Peyer's patch (tissue), 4 donors: ENCODE measurements around the gene POU2F2.

Source experiments
- CTCF ChIP-seq, 6 experiments: fragments of 450-650 bp in 4 of 6; fragments of 200-600 bp in 2 of 6; sonication (generic) in 1 of 6; IDR thresholded peaks; one replicate each; pipeline ENCODE4 v1.5.1; 2017 to 2019; ENCODE audit warnings: antibody characterized with exemption in 6 of 6, mild to moderate bottlenecking in 3 of 6, moderate library complexity in 1 of 6
- POLR2A ChIP-seq, 2 donors: fragments of 450-650 bp; IDR thresholded peaks; one replicate each; pipeline ENCODE4 v1.5.1; 2017; ENCODE audit warnings: antibody characterized with exemption in 2 of 2, mild to moderate bottlenecking in 2 of 2, moderate library complexity in 2 of 2

DNA sequence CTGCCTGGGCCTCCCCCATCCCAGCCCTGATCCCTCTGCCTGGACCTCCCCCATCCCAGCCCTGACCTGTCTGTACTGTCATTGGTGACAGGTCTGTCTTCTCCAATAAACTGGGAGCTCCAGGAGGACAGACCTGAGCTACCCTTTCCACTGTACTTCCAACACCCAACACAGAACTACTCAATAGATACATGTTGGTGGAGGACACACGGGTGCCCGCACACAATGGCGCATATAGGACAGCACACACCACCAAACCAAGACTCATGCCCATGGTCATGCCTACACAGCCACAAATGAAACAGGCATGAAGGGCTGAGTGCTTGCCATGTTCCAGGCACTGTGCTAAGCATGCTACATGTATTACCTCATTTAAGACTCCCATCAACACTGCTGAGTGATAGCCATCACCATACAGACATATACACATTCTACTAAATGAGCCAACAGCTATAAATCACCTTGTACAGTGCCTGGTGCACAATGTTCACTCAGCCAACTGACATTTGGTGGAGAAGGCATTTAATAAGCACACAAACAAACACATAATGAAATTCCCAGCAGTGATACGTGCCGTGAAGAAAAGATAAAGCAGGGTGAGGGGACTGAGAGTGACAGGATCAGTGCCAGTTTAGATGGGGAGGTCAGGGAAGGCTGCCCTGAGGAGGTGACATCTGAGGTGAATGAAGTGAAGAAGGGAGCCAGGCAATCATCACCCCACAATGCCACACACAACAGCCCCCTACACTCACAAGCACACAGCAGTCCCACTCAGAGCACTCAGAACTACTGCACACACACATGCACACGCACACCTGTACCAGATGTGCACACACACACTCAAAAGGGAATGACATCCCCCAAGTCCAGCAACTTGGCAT is 857 bp downstream of the POU2F2 start:
- TF ChIP-seq CTCF (IDR thresholded peaks at IDR 0.05), result no peak
- TF ChIP-seq POLR2A (IDR thresholded peaks at IDR 0.05), result no peak
